Measurements from ENCODE around the gene TXN2.
"Not testable (repeated sequence)": the region's sequence is repeated elsewhere in the genome, so short reads cannot be mapped to it uniquely, and the experiment has no call there.

Gene TXN2

GRCh38 chr22:36454916-36455570 is 26.4 kb downstream of the TXN2 start:
- TF ChIP-seq CTCF (IDR thresholded peaks at IDR 0.05; ENCODE audit: low read depth, low read length) = no peak
- peak overlapping the region; percentile 37 for H3K4me3 ChIP-seq (ENCODE audit: low read depth, low read length)

- no peak overlapping the region for H3K4me3 ChIP-seq (ENCODE audit: low read depth, low read length)
- TF ChIP-seq CTCF (IDR thresholded peaks at IDR 0.05; ENCODE audit: low read depth, low read length) = no peak
Observed at GRCh38 chr22:36453855-36454378, 27.5 kb downstream of the TXN2 start.

GRCh38 chr22:36452978-36453607 is 28.3 kb downstream of the TXN2 start:
- not testable (repeated sequence) for H3K4me3 ChIP-seq (ENCODE audit: low read depth, low read length)

GRCh38 chr22:36452250-36452977 is 29.0 kb downstream of the TXN2 start:
- no peak overlapping the region for H3K4me3 ChIP-seq (ENCODE audit: low read depth, low read length)
- TF ChIP-seq CTCF (IDR thresholded peaks at IDR 0.05; ENCODE audit: low read depth, low read length) = no peak

GRCh38 chr22:36450923-36451322 is 30.5 kb downstream of the TXN2 start:
- H3K4me3 ChIP-seq (ENCODE audit: low read depth, low read length) = not testable (repeated sequence)

- TF ChIP-seq CTCF (IDR thresholded peaks at IDR 0.05; ENCODE audit: low read depth, low read length) = no peak
- H3K4me3 ChIP-seq (ENCODE audit: low read depth, low read length) = no peak overlapping the region
Observed at GRCh38 chr22:36449596-36450175, 31.8 kb downstream of the TXN2 start.

- TF ChIP-seq CTCF (IDR thresholded peaks at IDR 0.05; ENCODE audit: low read depth, low read length) = no peak
- no peak overlapping the region for H3K4me3 ChIP-seq (ENCODE audit: low read depth, low read length)
Observed at GRCh38 chr22:36447632-36448031, 33.8 kb downstream of the TXN2 start.

GRCh38 chr22:36445158-36445668 is 36.2 kb downstream of the TXN2 start:
- no peak overlapping the region for H3K4me3 ChIP-seq (ENCODE audit: low read depth, low read length)
- no peak for TF ChIP-seq CTCF (IDR thresholded peaks at IDR 0.05; ENCODE audit: low read depth, low read length)

All from WI38 (cell line).